Activated naive CD8-positive, alpha-beta T cell treated with anti-CD3 and anti-CD28 coated beads, Interleukin-2, amount 50 U/mL, for 16 hours (primary cell): ENCODE measurements around the gene EVC.
"Not testable (repeated sequence)": the region's sequence is repeated elsewhere in the genome, so short reads cannot be mapped to it uniquely, and the experiment has no call there.

Source experiments
- DNase-seq: peaks from one replicate; pipeline ENCODE4 v3.0.0-alpha.2; 2020; ENCODE audit warnings: low read depth, low spot score

The EVC gene

DNA sequence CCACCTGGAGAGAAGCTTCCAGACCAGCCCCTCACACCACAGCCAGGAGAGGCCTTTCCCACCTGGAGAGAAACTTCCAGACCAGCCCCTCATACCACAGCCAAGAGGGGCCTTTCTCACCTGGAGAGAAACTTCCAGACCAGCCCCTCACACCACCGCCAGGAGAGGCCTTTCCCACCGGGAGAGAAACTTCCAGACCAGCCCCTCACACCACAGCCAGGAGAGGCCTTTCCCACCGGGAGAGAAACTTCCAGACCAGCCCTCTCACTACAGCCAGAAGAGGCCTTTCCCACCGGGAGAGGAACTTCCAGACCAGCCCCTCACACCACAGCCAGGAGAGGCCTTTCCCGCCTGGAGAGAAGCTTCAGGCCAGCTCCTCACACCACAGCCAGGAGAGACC is 101.1 kb downstream of the EVC start:
- DNase-seq, result not testable (repeated sequence)

DNA sequence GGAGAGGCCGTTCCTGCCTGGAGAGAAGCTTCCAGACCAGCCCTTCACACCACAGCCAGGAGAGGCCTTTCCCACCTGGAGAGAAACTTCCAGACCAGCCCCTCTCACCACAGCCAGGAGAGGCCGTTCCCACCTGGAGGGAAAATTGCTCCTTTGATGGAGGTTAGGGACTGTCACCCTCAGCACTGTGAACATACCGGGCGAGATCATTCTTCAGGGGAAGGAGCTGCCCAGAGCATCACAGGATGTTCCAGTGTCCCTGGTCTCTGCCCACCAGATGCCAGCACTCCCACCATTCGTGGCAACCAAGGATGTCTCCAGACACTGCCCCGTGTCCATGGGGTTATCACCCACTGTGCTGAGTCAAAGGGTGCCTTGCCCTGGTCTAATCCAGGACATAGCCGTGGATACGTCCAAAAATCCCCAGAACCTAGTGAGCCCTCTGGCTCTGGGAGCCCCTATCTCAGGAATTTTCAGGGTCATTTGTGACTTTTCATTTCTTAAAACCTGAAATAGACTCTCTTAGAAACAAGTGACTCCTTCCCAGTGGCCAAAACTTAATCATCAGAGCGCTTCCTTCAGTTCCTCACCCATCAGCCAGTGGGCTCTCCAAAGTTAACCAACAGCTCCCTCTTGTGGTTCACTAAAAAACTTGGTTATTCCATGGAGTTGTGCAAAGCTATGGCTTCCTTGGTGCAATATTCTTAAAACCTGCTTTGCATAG is 101.7 kb downstream of the EVC start:
- no peak for DNase-seq

DNA sequence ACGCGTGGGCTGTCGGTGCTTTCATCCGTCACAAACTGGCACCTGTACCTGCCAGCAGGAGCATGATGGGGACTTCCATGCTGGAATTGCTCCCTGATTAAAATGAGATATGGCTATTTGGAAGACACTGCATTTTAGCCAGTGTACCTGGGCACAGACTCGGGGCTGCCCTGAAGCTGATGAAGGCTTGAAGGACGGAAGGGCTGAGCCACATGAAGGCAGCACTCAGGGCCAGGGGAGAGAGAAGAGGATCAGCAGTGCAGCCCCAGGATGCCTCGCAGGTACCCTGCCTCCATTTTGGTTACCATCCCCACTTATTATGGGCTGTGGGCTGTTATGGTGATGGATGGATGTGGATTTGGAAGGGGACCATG is 102.9 kb downstream of the EVC start:
- no peak for DNase-seq

DNA sequence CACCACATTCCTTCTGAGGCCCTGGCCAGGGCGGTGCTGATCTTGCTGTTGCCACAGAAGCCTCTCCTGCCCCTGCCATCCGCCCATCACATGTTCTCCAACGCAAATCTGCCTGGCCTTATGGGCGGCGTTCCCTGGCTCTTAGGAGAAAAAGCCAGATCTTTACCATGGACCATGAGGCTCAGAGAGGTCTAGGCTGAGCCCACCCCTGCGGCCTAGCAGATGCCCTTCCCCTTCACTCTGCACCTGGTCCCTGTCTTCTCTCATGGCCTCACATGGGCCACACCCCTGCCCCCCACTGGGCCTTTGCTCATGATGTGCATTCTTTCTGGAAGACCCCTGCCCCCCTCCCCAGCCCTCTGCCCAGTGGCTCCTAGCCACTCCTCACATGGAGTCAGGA is 103.4 kb downstream of the EVC start:
- no peak for DNase-seq

DNA sequence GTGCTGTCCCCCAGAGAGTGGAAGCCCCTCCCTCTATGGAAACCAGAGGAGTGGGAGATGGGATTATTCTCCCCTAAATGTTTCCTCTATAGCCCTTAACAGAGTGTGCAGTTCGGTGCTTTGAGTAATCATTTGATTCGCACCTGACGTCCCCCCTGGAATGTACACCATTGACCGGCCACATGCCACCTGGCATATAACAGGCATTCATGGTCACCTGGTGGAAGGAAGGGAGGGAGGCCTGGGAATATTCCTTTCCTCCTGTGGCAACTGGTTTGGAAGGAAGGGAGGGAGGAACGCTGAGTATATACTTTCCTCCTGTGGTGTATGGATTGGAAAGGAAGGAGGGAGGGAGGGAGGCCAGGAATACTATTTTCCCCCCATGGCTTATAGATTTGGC is 104.6 kb downstream of the EVC start:
- DNase-seq, result no peak

DNA sequence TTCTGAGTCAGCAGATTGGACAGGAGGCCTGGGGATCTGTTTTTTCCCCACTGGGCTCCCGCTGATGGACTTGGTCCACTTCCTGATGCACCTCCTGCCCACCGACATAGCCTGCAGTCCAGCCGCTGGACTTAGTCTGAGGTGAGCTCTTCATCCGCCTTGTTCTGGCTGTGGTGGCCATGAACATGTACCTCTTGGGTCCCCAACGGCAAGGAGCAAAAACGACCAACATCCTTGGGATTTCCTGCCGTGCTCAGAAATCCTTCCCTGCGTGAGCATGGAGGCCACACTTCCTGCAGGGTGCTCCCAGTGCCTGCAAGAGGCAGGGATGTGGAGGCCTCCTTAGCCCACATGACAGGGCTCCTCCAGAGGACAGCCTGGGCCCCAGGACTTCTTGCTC is 105.1 kb downstream of the EVC start:
- no peak for DNase-seq

DNA sequence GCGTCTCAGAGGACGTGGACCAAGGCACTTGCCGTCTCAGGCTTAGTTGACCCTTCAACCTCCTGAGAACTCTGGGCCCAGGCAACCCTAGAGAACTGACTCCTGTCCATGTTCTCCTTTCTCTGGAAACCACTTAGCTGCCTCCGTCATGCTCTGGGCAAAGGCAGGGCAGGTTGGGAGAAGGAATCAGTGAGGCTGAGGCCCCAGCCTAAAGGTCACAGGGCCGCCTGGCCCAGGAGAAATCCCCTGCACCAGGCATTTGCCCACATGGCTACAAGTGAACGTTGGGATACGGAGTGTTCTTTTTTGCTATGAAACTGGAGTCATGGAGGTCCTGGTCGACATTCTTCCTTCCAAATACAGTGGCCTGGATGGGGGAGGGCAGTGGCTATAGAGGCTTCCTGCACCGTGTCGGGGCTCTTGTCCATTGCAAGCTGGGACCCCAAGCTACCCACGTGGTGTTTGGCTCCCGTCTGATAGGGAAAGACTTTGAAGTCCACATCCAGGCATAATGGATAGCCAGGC is 105.9 kb downstream of the EVC start:
- DNase-seq, result no peak

DNA sequence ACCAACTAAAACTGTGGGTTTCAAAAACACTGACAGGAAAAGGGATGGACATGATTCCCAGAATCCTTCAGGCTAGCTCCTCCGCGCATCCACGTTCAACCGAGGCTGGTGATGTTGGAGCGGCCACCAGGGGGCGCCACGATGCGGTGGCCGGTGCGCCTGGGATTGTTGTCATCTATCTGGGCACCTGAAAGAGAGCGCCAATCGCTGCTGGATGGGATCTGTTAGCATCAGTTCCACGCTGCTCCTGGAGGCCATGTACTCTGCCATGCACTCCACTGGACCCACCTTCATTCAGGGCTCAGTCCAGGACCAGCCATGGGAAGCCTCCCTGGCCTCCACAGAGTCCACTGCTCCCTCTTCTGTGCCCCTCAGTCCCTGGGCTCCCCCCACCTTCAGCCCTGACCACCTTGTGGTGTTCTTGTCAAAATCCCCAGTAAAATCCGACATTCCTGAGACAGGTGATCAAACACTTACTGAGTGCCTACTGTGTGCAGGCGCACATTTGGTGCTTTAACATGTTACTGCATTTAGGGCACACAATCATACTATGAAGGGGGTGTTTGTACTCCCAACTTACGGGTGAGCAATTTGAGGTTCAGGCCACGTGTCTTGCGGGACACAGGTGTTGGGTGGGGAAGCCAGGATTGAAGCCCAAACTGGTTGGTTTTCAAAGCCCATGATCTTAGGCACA is 110.8 kb downstream of the EVC start:
- no peak for DNase-seq

DNA sequence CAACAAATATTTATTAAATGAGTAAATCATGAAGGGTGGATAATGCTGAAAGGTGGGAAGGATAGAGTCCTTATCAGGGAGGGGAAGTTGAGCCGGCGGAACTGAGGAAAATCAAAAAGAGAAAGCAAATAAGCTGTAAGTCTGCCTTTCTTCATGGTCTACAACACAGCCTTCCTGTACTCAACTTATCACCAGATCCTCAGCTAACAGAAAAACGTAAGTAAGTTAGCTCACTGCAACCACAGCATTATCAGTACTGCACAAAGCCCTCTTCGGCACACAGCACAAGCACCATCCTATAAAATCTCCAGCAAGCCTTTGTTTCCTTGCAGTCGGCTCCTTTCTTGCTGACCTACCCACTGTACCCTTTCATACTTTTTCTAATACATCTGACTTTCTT is 111.6 kb downstream of the EVC start:
- no peak for DNase-seq

DNA sequence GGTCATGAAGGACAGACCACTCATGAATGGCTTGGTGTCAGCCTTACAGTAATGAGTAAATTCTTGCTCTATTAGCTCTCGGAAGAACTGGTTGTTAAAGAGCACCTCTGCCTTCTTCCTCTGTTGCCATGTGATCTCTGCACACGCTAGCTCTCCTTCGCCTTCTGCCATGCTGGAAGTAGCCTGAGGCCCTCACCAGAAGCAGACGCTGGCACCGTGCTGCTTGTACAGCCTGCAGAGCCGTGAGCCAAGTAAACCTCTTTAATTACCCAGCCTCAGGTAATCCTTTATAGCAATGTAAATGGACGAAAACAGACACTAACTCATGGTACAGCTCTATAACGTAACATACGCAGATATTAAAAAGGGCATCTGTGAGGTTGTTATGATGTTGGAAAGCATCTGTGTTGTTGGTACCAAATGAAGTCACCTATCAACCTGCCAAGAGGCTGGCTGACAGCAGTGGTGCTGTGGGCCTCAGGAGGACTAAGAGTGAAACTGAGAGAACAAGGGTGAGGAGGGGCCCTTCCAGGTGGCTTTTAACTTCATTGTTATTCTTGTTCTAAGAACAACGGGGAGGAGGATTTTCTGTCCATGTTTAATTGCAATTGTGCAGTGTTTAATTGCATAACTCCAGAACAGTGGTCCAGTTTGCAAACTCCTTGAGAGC is 112.7 kb downstream of the EVC start:
- DNase-seq, result no peak

DNA sequence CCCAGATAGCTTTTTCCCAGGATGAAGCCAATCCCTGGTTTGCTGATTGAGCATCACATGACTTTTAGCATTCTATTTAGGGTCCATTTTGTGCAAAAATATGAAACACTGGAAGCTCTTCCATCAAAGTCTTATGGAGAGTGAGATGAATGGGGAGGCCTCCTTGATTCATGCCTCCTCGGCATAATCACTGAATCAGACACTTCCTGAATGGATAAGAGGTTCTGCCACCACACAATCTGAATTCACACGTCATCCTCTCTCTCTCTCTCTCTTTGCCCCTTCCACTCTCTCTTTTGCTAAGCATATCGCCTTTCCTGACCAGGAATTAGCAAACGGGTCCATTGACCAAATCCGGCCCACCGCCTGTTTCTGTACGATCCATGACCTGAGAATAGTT is 113.2 kb downstream of the EVC start:
- no peak for DNase-seq

DNA sequence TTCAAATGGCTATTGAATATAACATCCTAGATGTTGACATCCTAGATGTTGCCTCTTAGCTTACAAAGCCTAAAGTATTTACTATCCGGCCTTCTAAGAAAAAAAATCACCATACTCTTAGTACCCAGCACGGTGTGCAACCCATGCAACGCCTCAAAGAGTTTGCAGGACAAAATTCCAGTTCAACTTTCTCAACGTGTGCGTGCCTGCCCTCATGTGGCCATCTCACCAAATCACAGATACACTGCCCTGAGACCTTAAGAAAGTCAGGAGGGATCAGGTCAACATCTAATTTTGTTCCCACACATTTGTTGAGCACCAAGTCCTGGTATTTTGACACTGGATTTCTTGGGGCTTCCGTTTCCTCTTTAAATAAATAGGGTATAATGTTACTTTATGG is 113.6 kb downstream of the EVC start:
- no peak for DNase-seq

DNA sequence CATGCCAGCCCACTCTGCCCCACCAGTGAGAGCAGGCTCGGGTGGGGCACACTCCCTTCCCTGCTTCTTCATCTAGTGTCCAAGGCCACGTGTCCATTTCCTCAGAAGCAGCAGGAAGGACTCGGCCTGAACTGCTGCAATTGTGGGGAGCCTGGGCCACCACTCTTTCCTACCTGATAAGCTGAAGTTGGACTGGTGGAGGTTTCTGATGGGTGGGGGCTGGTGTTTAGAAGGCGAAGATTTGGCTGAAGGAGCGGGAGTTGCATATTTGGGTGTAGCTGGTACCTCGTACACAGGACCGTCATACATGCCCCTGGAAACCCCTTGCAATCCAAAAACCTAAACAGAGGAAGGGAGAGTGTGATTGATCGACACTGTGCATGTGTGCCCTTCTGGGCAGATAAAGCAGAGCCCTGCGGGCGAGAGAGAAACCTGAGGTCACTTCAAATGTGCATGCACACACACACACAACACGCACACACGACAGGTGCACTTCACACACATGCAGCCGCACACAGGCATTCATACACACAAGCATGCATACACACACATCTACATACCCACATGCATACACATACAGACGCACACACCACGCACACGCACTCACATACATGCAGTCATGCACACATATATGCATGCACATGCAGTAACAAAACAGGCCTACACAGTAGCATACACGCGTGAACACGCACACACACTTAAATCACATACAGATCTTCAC is 114.5 kb downstream of the EVC start:
- no peak for DNase-seq

DNA sequence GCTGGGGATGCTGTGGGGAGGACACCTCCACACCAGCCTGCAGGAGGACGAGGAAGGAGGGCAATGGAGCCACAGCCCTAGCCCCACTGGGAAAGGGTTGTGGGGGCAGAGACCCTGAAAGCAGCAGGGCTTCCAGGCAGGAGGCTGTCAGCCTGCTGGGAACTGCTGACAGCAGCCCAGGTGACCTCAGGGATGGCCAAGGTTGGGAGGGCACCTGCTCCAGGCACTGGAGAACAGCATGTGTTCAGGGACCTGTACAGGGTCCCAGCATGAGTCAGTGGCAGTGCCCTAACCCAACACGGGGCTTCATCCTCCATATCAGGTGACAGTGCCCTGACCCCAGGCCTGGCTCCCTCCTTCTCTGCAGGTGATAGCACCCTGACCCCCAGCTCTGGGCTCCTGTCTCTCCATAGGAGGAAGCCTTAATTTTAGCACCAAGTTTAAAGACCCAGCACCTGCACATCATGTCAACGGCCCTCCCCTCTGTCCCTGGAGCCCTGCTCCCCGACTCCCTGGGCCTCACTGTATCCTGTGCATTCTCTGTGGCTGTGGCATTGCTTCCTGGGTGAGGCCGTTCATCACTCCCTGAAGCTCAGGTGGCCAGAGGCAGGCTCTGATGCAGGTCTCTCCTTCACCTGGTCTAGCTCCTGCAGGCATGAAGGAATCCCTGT is 115.6 kb downstream of the EVC start:
- DNase-seq, result no peak

DNA sequence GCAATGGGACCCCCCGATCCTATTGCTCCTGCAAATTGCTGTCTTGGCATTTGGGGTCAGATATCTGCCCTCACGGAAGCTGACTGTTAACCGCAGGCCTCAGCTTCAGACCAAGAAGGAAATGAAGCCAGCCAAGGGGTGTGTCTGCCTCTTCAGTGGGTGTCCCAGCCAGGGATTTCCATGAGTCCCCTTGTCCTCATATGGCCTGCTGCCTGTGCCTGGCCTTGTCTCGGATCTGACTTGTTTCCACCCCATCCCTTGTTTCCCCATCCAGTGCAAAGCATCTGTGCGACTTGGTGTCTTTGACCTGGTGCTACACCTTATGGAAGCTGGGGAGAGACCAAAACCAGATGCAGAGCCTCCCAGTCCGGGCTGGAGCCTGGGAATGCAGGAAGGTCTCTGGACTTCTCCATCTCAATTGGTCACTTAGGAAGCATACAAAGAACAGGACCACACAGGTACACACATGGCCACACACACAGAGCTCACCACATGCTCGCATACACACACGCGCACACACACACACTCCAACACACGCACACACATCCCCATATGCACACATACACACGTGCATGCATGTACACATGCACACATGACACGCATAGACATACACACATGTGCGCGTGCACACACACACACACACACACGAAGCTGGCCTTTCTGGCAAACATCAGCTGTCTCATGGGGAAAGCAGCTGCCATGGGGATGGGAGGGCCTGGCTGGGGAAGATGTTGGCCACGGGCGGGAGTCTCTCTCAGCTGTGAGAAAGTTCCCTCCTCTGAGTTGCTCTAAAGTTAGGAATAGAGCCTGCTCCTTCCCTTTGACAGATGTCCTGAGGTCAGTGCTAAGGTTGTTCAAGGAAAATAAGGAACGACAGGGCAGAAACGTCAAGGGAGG is 116.4 kb downstream of the EVC start:
- no peak for DNase-seq

DNA sequence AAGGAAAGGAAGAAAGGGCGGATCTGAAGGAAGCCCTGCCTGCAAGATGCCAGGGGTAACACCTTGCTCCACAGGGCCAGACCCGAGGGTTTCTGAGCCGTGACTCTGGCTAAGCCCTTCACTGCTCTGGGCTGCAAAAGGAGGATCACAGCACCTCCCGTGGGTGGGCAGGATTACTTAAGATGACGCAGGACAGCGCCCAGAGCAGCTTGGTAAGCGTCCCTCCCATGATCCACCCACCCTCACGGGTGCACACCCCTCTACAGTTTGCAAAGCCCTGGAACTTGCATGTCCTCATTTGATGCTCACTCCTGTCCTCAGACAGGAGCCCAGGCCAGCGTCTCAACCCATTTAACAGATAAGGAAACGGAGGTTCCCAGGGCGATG is 117.0 kb downstream of the EVC start:
- no peak for DNase-seq

DNA sequence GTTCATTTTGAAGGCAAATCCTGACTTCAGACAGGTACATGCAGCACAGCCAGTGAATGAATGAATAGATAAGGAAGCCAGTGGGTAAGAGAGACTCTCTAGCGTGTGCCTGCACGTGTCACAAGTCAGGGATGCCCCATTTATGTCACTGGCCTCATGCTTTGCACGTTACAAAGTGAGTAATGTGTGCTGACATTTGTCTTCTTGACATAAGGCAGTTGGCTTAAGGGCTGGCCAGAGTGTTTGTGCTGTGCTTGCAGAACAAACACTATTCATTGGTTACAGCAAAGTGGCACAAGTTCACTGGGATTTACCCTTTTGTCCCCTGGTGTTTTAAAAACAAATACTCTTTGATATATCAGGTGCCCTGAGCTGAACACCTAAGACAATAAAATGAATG is 125.9 kb downstream of the EVC start:
- DNase-seq, result no peak

DNA sequence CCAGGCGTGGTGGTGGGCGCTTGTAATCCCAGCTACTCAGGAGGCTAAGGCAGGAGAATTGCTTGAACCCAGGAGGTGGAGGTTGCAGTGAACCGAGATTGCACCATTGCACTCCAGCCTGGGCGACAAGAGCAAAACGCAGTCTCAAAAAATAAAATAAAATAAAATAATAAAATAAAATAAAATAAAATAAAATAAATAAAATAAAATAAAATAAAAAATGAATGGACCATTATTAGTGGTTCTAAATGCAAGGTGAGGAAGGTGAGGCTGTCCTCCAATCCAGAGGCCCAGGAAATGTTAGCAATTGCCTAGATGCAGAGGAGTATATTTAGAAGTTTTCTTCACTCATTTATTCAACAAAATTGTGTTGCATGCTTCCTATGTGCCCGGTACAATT is 126.5 kb downstream of the EVC start:
- DNase-seq, result not testable (repeated sequence)

DNA sequence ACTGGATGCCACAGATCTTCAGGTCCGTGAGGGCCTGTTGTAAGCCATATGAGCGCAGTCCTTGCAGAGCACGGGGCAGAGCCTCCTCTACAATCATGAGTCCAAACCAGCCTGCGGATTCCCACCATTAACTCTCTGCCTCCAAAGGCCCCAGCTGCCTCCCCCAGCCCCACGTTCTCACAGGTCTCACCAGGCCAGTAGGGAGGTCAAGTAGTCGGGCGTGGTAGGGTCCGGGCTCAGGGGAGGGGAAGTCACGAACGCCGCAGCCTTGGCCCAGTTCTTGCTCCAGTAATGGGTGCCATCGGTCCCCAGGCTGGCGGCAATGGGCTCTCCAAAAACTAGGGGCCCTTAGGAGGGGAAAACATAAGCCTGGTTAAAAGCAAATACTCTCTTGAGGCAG is 128.3 kb downstream of the EVC start:
- DNase-seq, result no peak
